Keratinocyte (primary cell): Measurements from ENCODE around the gene GASK1A.

ENCODE experiments used
- EZH2 ChIP-seq: IDR thresholded peaks from one replicate; pipeline ENCODE4 v1.6.1; 2012; ENCODE audit warnings: inconsistent platforms, mild to moderate bottlenecking, low read length, moderate library complexity
- TF ChIP-seq, protein P1 (sequence below), 3 experiments: IDR thresholded peaks in 1 of 3; conservative IDR thresholded peaks in 1 of 3; optimal IDR thresholded peaks in 1 of 3; 2 replicates in 2 of 3; 3 replicates in 1 of 3; pipeline versions ENCODE3 to v1.5.1; 2011; ENCODE audit warnings: low read length in 3 of 3, mild to moderate bottlenecking in 3 of 3, moderate library complexity in 2 of 3, control low read depth in 1 of 3, inconsistent platforms in 1 of 3; ENCODE audit not compliant: insufficient read depth in 2 of 3; ENCODE audit errors: extremely low read depth in 1 of 3

- TF ChIP-seq, protein P1, sequence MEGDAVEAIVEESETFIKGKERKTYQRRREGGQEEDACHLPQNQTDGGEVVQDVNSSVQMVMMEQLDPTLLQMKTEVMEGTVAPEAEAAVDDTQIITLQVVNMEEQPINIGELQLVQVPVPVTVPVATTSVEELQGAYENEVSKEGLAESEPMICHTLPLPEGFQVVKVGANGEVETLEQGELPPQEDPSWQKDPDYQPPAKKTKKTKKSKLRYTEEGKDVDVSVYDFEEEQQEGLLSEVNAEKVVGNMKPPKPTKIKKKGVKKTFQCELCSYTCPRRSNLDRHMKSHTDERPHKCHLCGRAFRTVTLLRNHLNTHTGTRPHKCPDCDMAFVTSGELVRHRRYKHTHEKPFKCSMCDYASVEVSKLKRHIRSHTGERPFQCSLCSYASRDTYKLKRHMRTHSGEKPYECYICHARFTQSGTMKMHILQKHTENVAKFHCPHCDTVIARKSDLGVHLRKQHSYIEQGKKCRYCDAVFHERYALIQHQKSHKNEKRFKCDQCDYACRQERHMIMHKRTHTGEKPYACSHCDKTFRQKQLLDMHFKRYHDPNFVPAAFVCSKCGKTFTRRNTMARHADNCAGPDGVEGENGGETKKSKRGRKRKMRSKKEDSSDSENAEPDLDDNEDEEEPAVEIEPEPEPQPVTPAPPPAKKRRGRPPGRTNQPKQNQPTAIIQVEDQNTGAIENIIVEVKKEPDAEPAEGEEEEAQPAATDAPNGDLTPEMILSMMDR (optimal IDR thresholded peaks at IDR 0.05 in 1 of 3, IDR thresholded peaks at IDR 0.05 in 1 of 3, conservative IDR thresholded peaks at IDR 0.05 in 1 of 3; ENCODE audit: extremely low read depth in 1 of 3, insufficient read depth in 2 of 3, low read length in 3 of 3): no peak
- TF ChIP-seq EZH2: no peak
These were observed 22.5 kb downstream of the GASK1A start for GRCh38 chr3:43001556-43002121.
